Measurements from ENCODE around the gene MAGEF1.
"Not testable (repeated sequence)": the region's sequence is repeated elsewhere in the genome, so short reads cannot be mapped to it uniquely, and the experiment has no call there.

DNA sequence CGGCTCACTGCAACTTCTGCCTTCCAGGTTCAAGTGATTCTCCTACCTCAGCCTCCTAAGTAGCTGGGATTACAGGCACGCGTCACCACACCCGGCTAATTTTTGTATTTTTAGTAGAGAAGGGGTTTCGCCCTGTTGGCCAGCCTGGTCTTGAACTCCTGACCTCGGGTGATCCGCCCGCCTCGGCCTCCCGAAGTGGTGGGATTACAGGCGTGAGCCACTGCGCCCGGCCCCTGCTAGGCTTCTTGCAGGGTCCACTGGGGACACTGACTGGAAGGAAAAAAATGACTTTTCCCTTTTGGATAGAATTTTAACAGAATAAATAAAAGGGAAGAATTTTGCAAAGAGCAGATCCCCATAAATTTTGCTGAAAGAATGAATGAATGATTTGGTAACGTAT is 17.3 kb upstream of the MAGEF1 start:
- TF ChIP-seq EZH2phosphoT487 (IDR thresholded peaks at IDR 0.05; ENCODE audit: low read depth): not testable (repeated sequence)
- TF ChIP-seq, protein P1, sequence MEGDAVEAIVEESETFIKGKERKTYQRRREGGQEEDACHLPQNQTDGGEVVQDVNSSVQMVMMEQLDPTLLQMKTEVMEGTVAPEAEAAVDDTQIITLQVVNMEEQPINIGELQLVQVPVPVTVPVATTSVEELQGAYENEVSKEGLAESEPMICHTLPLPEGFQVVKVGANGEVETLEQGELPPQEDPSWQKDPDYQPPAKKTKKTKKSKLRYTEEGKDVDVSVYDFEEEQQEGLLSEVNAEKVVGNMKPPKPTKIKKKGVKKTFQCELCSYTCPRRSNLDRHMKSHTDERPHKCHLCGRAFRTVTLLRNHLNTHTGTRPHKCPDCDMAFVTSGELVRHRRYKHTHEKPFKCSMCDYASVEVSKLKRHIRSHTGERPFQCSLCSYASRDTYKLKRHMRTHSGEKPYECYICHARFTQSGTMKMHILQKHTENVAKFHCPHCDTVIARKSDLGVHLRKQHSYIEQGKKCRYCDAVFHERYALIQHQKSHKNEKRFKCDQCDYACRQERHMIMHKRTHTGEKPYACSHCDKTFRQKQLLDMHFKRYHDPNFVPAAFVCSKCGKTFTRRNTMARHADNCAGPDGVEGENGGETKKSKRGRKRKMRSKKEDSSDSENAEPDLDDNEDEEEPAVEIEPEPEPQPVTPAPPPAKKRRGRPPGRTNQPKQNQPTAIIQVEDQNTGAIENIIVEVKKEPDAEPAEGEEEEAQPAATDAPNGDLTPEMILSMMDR (IDR thresholded peaks at IDR 0.05; ENCODE audit: low read depth, low read length): not testable (repeated sequence)

Data from OCI-LY3 (cell line).